HG02759 (cell line): ENCODE measurements around the gene FANCD2OS.
"Not testable (repeated sequence)": the region's sequence is repeated elsewhere in the genome, so short reads cannot be mapped to it uniquely, and the experiment has no call there.

ENCODE experiments used
- ATAC-seq: cut with Tn5 transposase; IDR thresholded peaks from one replicate; pipeline ENCODE4 v1.9.1; 2021; ENCODE audit warnings: mild to moderate bottlenecking, moderate library complexity; ENCODE audit not compliant: unreplicated experiment

The FANCD2OS gene

GRCh38 chr3:10093678-10094077 lies 14.4 kb downstream of the FANCD2OS start:
- no peak for ATAC-seq

GRCh38 chr3:10091387-10091786 lies 16.7 kb downstream of the FANCD2OS start:
- ATAC-seq: not testable (repeated sequence)

GRCh38 chr3:10090774-10091173 lies 17.3 kb downstream of the FANCD2OS start:
- not testable (repeated sequence) for ATAC-seq

GRCh38 chr3:10090179-10090578 lies 17.9 kb downstream of the FANCD2OS start:
- no peak for ATAC-seq

GRCh38 chr3:10088256-10088655 lies 19.8 kb downstream of the FANCD2OS start:
- no peak for ATAC-seq

- no peak for ATAC-seq
Measured at GRCh38 chr3:10085738-10086137, 22.3 kb downstream of the FANCD2OS start.

GRCh38 chr3:10081871-10082270 lies 26.2 kb downstream of the FANCD2OS start:
- ATAC-seq: no peak

- ATAC-seq: no peak
Measured at GRCh38 chr3:10074666-10075065, 33.4 kb downstream of the FANCD2OS start.

- not testable (repeated sequence) for ATAC-seq
Measured at GRCh38 chr3:10070077-10070476, 38.0 kb downstream of the FANCD2OS start.

- no peak for ATAC-seq
Measured at GRCh38 chr3:10055097-10055496, 53.0 kb downstream of the FANCD2OS start.
